ENCODE data around the gene CES5A.

GRCh38 chr16:55821210-55821609, 54.0 kb downstream of the CES5A start:
- TF ChIP-seq CTCF (IDR thresholded peaks at IDR 0.05; ENCODE audit: low read length) (no peak), EZH2 (IDR thresholded peaks at IDR 0.05; ENCODE audit: borderline replicate concordance, low read length) (no peak)
